ENCODE data around the gene ZNF609.

ZNF609 gene

GRCh38 chr15:64460206-64460723 lies at the start of gene ZNF609:
Gene ZNF609, plus strand, starts transcription at chr15:64460578. Its CDS starts 38,842 bp downstream, at chr15:64499420.
- DNase-seq = peak; percentile 91 to 95

- DNase-seq = no peak
These were observed 48.2 kb upstream of the ZNF609 start for GRCh38 chr15:64412216-64412615.

- no peak for DNase-seq
These were observed 37.7 kb upstream of the ZNF609 start for GRCh38 chr15:64422697-64423096.

- no peak for DNase-seq
These were observed 36.4 kb upstream of the ZNF609 start for GRCh38 chr15:64423970-64424369.

GRCh38 chr15:64425221-64425620 lies 35.2 kb upstream of the ZNF609 start:
- no peak for DNase-seq

GRCh38 chr15:64426845-64427465 lies 33.4 kb upstream of the ZNF609 start:
- peak in 1 of 2 experiments; percentile 56 for DNase-seq

- DNase-seq = no peak
These were observed 30.9 kb upstream of the ZNF609 start for GRCh38 chr15:64429448-64429847.

GRCh38 chr15:64430000-64430735 lies 30.2 kb upstream of the ZNF609 start:
- DNase-seq = peak in 1 of 2 experiments; percentile 36

- no peak for DNase-seq
These were observed 22.4 kb upstream of the ZNF609 start for GRCh38 chr15:64437982-64438381.

- no peak for DNase-seq
These were observed 21.5 kb upstream of the ZNF609 start for GRCh38 chr15:64438653-64439447.

GRCh38 chr15:64441852-64442251 lies 18.5 kb upstream of the ZNF609 start:
- DNase-seq = no peak

- DNase-seq = no peak
These were observed 17.4 kb upstream of the ZNF609 start for GRCh38 chr15:64443016-64443415.

- DNase-seq = peak; percentile 84 to 98
These were observed 16.4 kb upstream of the ZNF609 start for GRCh38 chr15:64443747-64444621.

GRCh38 chr15:64444836-64445235 lies 15.5 kb upstream of the ZNF609 start:
- DNase-seq = no peak

- no peak for DNase-seq
These were observed 12.7 kb upstream of the ZNF609 start for GRCh38 chr15:64447536-64448315.

- DNase-seq = no peak
These were observed 7.2 kb upstream of the ZNF609 start for GRCh38 chr15:64452988-64453688.

GRCh38 chr15:64453689-64454037 lies 6.7 kb upstream of the ZNF609 start:
- no peak for DNase-seq

GRCh38 chr15:64454282-64454681 lies 6.1 kb upstream of the ZNF609 start:
- no peak for DNase-seq

GRCh38 chr15:64455961-64456371 lies 4.4 kb upstream of the ZNF609 start:
- no peak for DNase-seq

- DNase-seq = no peak
These were observed 3.7 kb upstream of the ZNF609 start for GRCh38 chr15:64456634-64457108.
